ENCODE measurements around the gene AP5B1.

- TF ChIP-seq CTCF (IDR thresholded peaks at IDR 0.05) (no peak), POLR2A (IDR thresholded peaks at IDR 0.05) (no peak)
These were observed 11.0 kb upstream of the AP5B1 start for GRCh38 chr11:65791719-65792213.
